ENCODE data around the gene RNF17.

GRCh38 chr13:24747248-24748060, 16.5 kb upstream of the RNF17 start:
- TF ChIP-seq KLF9 (tag by site-specific recombination; IDR thresholded peaks at IDR 0.05; ENCODE audit: low read depth): no peak
- TF ChIP-seq BCL11A (tag by site-specific recombination; IDR thresholded peaks at IDR 0.05; ENCODE audit: low read depth): no peak
- TF ChIP-seq CTCF (tag by site-specific recombination; IDR thresholded peaks at IDR 0.05): no peak
- TF ChIP-seq ZSCAN23 (tag by site-specific recombination; IDR thresholded peaks at IDR 0.05): no peak
